ENCODE data around the gene WASHC3. TPM values are rescaled to one million over a fixed set of nuclear protein-coding genes. Genes with fewer than 3 reads are reported as not detected.

WASHC3 gene
- total RNA-seq, 1 donor from 2014 or later: 35.9 TPM

DNA sequence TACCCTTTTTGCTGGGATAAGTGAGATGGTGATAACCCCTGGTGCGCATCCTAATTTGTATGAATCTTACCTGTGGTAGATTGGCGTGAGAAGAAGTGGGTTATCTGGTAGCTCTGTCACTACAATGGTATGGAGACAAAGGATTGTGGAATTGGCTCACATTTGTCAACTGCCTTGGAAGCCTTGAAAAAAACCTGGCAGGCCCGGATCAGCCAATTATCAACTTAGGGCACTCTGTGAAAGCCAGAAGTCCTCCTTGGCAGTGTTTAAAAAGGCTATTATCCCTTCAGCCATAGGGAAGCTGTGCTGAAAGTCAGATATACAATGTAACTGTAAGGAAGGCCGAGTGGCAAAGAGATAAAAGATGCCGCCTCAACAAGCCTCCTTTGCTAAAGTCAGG is 56.5 kb downstream of the WASHC3 start:
- Histone ChIP-seq H3K9ac (no peak overlapping the region), H3K4me2 (peak overlapping the region; percentile 27), H3K4me1 (peaks cover 8% of the 10 kb centered on the region), H4K20me1 (ENCODE audit: low read depth) (no peaks in the 10 kb centered on the region), H3F3A (ENCODE audit: low read depth) (no peaks in the 10 kb centered on the region), H3K4me3 (no peak overlapping the region), H3K79me2 (ENCODE audit: low read depth) (no peaks in the 10 kb centered on the region), H3K27me3 (no peaks in the 10 kb centered on the region), H2AFZ (replicated peaks) (no peak overlapping the region), H3K27ac (no peak overlapping the region), H3K36me3 (no peaks in the 10 kb centered on the region), H3K9me3 (ENCODE audit: low read depth) (no peaks in the 10 kb centered on the region)
- DNase-seq (ENCODE audit: low spot score): peak; percentile 46
- Mint-ChIP-seq H3K27me3 (ENCODE audit: insufficient read depth, low read depth) (no peaks in the 10 kb centered on the region), H3K27ac (no peak overlapping the region), H3K4me3 (no peak overlapping the region), H3K36me3 (no peaks in the 10 kb centered on the region), H3K9me3 (no peaks in the 10 kb centered on the region), H3K4me1 (no peaks in the 10 kb centered on the region)
- TF ChIP-seq EZH2 (IDR thresholded peaks at IDR 0.05) (no peak), EZH2phosphoT487 (IDR thresholded peaks at IDR 0.05) (no peak)
- TF ChIP-seq, protein P1, sequence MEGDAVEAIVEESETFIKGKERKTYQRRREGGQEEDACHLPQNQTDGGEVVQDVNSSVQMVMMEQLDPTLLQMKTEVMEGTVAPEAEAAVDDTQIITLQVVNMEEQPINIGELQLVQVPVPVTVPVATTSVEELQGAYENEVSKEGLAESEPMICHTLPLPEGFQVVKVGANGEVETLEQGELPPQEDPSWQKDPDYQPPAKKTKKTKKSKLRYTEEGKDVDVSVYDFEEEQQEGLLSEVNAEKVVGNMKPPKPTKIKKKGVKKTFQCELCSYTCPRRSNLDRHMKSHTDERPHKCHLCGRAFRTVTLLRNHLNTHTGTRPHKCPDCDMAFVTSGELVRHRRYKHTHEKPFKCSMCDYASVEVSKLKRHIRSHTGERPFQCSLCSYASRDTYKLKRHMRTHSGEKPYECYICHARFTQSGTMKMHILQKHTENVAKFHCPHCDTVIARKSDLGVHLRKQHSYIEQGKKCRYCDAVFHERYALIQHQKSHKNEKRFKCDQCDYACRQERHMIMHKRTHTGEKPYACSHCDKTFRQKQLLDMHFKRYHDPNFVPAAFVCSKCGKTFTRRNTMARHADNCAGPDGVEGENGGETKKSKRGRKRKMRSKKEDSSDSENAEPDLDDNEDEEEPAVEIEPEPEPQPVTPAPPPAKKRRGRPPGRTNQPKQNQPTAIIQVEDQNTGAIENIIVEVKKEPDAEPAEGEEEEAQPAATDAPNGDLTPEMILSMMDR (IDR thresholded peaks at IDR 0.05): no peak

DNA sequence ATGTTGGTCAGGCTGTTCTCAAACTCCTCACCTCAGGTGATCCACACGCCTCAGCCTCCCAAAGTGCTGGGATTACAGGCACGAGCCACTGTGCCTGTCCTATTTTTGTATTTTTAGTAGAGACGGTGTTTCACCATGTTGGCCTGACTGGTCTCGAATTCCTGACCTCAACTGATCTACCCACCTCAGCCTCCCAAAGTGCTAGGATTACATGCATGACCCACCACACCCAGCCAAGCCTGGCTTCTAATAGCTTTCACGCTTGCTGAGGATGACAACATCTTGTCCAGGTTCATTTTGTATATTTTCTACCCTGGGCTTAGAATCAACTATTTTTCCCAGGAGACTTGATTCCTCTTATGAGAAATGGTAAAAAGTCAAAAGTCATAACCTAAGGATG is 64.7 kb downstream of the WASHC3 start:
- Mint-ChIP-seq H3K36me3 (no peaks in the 10 kb centered on the region), H3K4me3 (no peak overlapping the region), H3K9me3 (no peaks in the 10 kb centered on the region), H3K27ac (no peak overlapping the region), H3K4me1 (no peaks in the 10 kb centered on the region), H3K27me3 (ENCODE audit: insufficient read depth, low read depth) (no peaks in the 10 kb centered on the region)
- Histone ChIP-seq H3K4me1 (no peaks in the 10 kb centered on the region), H3K36me3 (no peaks in the 10 kb centered on the region), H3K4me3 (no peak overlapping the region), H2AFZ (replicated peaks) (no peak overlapping the region), H4K20me1 (ENCODE audit: low read depth) (no peaks in the 10 kb centered on the region), H3K4me2 (no peak overlapping the region), H3K79me2 (ENCODE audit: low read depth) (no peaks in the 10 kb centered on the region), H3F3A (ENCODE audit: low read depth) (no peaks in the 10 kb centered on the region), H3K9me3 (ENCODE audit: low read depth) (no peaks in the 10 kb centered on the region), H3K27ac (no peak overlapping the region), H3K9ac (no peak overlapping the region), H3K27me3 (no peaks in the 10 kb centered on the region)
- TF ChIP-seq EZH2 (IDR thresholded peaks at IDR 0.05): no peak
- TF ChIP-seq, protein P1 (IDR thresholded peaks at IDR 0.05): no peak
- no peak for TF ChIP-seq EZH2phosphoT487 (IDR thresholded peaks at IDR 0.05)
- DNase-seq (ENCODE audit: low spot score): no peak

DNA sequence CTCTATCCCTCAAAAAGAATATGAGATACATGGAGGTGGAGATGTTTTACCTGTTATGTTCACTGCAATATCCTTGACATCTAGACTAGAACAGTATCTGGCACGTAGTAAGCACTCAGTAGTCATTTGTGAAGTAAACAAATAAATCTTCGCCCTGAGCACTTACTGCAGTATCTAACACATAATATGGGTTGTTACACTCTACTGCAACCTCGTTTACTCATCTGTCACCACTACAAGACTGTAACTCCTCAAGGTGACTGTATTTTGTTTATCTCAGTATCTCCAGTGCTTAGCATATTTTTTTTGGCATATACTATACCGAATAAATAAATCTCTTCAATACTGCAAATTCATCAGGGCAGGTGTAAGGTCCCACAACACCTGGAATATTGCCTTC is 66.1 kb downstream of the WASHC3 start:
- Histone ChIP-seq H3K4me2 (no peak overlapping the region), H2AFZ (replicated peaks) (no peak overlapping the region), H3K36me3 (no peaks in the 10 kb centered on the region), H3K27me3 (no peaks in the 10 kb centered on the region), H3F3A (ENCODE audit: low read depth) (no peaks in the 10 kb centered on the region), H3K27ac (no peak overlapping the region), H4K20me1 (ENCODE audit: low read depth) (no peaks in the 10 kb centered on the region), H3K79me2 (ENCODE audit: low read depth) (no peaks in the 10 kb centered on the region), H3K9ac (no peak overlapping the region), H3K9me3 (ENCODE audit: low read depth) (no peaks in the 10 kb centered on the region), H3K4me1 (no peaks in the 10 kb centered on the region), H3K4me3 (no peak overlapping the region)
- H3K27ac Mint-ChIP-seq: no peak overlapping the region
- no peaks in the 10 kb centered on the region for H3K36me3 Mint-ChIP-seq
- no peaks in the 10 kb centered on the region for H3K9me3 Mint-ChIP-seq
- H3K4me1 Mint-ChIP-seq: no peaks in the 10 kb centered on the region
- H3K27me3 Mint-ChIP-seq (ENCODE audit: insufficient read depth, low read depth): no peaks in the 10 kb centered on the region
- TF ChIP-seq, protein P1 (IDR thresholded peaks at IDR 0.05): no peak
- no peak for TF ChIP-seq EZH2 (IDR thresholded peaks at IDR 0.05)
- no peak for TF ChIP-seq EZH2phosphoT487 (IDR thresholded peaks at IDR 0.05)
- no peak for DNase-seq (ENCODE audit: low spot score)
- no peak overlapping the region for H3K4me3 Mint-ChIP-seq
